Lower leg skin (tissue), 4 donors: ENCODE data around the gene RXRA. TPM values are rescaled to one million over a fixed set of nuclear protein-coding genes. Genes with fewer than 3 reads are reported as not detected.

Experiments
- DNase-seq, 2 donors: peaks; one replicate each; pipeline ENCODE4 v3.0.0-alpha.2; 2019; ENCODE audit warnings: low spot score in 2 of 2
- H3K4me3 ChIP-seq: fragments of 200-600 bp; sonication (generic); 2 replicates; pipeline ENCODE4 v1.5.1; 2017; ENCODE audit warnings: mild to moderate bottlenecking, low read depth; ENCODE audit not compliant: poor library complexity, severe bottlenecking
- POLR2A ChIP-seq, 2 donors: fragments of 450-650 bp; IDR thresholded peaks; one replicate each; pipeline ENCODE4 v1.6.1; 2016 to 2017; ENCODE audit warnings: antibody characterized with exemption in 2 of 2, mild to moderate bottlenecking in 1 of 2, moderate library complexity in 1 of 2
- WGBS, 2 donors: methylation state at CpG; one replicate each; pipeline ENCODE4 v1.1.5; 2018; 5-methylcytosine and 5-hydroxymethylcytosine counted together
- intact Hi-C: fragments of 100-400 bp; cut with DNase I; formaldehyde crosslinking; loops from one replicate; pipeline ENCODE4 v1.15.0; 2023; ENCODE audit warnings: low total_unique reads
- total RNA-seq, 4 donors: library from RNA; depleted of rRNA; stranded (reverse); fragments of >200 nt; gene quantifications; one replicate each; pipeline ENCODE4 v1.1.0, GENCODE V29; 2016
- TF ChIP-seq, protein P1 (sequence below), 3 donors: fragments of 450-650 bp; IDR thresholded peaks; one replicate each; pipeline ENCODE4 v1.5.1; 2016; ENCODE audit warnings: antibody characterized with exemption in 3 of 3, mild to moderate bottlenecking in 3 of 3, moderate library complexity in 2 of 3

RXRA gene
- total RNA-seq, 4 donors from 2014 or later: 143 to 242 (median 166) TPM

DNA sequence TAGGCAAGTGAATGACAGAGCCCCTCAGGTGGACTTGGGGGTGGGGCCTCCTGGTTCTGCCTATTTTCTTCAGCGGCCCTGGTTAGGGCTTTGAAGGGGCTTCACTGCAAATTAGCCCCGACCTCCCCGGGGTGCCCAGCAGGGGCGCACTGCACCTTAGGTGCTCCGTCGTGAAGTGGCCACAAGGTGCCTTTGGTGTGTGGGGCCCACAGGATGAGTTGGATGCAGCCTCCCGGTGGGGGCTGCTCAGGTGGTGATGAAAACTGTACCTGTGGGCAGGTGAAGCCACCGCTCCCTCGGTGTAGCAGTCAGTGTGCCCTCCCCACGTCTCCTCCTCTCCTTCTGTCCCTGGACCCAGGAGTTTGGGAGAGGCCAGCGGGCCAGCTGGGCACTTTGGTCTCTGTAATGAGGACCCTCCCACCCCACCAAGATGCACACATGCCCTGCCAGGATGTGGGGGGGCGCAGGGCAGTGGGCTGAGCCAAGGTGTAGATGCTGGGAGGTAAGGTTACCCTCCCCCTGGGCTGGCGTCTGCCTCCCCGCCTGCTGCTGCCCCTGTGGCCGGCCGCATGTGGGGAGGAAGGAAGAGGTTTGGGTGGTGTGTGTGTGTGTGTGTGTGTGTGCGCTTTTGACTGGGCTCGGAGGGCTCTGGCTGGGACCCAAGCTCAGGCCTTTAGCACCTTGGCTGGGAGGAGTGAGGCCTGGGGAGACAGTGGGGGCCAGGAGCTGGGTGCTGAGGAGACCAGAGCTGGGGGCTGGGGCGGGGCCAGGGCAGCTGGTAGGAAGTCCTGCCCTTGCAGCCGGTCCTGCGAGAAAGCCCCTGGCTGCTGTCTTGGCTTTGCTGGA lies 55.6 kb downstream of the RXRA start:
- no peak for TF ChIP-seq POLR2A (IDR thresholded peaks at IDR 0.05)
- TF ChIP-seq, protein P1, sequence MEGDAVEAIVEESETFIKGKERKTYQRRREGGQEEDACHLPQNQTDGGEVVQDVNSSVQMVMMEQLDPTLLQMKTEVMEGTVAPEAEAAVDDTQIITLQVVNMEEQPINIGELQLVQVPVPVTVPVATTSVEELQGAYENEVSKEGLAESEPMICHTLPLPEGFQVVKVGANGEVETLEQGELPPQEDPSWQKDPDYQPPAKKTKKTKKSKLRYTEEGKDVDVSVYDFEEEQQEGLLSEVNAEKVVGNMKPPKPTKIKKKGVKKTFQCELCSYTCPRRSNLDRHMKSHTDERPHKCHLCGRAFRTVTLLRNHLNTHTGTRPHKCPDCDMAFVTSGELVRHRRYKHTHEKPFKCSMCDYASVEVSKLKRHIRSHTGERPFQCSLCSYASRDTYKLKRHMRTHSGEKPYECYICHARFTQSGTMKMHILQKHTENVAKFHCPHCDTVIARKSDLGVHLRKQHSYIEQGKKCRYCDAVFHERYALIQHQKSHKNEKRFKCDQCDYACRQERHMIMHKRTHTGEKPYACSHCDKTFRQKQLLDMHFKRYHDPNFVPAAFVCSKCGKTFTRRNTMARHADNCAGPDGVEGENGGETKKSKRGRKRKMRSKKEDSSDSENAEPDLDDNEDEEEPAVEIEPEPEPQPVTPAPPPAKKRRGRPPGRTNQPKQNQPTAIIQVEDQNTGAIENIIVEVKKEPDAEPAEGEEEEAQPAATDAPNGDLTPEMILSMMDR (IDR thresholded peaks at IDR 0.05): no peak
- no peak for DNase-seq
- intact Hi-C loops: no loop called here
- H3K4me3 ChIP-seq: no peak overlapping the region
- 53 to 66% methylated on average over 19 to 21 of the region's 21 CpGs for WGBS, 2 donors

DNA sequence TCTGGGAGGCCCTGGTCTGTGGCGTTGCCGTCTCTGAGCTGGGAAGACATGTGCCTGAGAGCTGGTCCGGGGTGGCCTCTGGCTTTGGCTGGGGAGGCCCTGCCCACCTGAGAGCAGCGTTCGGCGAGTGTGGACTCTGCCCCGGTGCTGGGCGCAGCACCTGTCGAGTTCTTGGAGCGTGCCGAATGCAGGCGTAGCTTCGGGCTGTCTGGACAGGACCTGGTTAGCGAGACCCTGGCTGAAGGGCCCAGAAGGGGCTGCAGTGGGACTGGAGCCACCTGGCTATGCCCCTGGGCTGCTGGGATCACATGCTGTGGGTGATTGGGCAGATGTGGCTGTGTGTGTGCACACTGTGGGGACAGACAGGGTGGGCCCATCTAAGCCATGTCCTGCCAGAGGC lies 56.5 kb downstream of the RXRA start:
- TF ChIP-seq, protein P1 (IDR thresholded peaks at IDR 0.05): no peak
- no peak for TF ChIP-seq POLR2A (IDR thresholded peaks at IDR 0.05)
- 71 to 79% methylated on average over 14 of the region's 14 CpGs for WGBS, 2 donors
- H3K4me3 ChIP-seq: no peak overlapping the region
- no peak for DNase-seq
- intact Hi-C loops: no loop called here

DNA sequence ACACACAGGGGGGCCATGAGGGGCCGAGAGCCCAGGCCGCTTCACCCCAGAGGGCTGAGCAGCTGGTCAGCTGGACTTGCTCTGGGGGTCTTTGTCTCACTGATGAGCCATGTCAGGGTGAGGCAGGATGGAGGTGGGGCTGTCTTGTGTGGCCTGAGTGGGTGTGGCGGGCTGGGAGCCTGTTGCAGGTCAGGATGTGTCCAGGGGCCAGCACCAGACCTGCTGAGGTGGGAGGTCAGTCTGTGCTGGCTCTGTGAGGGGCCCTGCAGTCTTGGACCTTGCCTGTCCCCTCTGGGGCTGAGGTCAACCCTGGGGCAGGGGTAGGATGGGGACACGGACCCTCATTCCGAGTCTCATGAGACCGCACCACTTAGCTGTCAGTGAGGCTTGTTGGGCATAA lies 56.9 kb downstream of the RXRA start:
- H3K4me3 ChIP-seq: no peak overlapping the region
- 91% methylated on average over 6 of the region's 6 CpGs for WGBS, 2 donors
- TF ChIP-seq, protein P1 (IDR thresholded peaks at IDR 0.05): no peak
- TF ChIP-seq POLR2A (IDR thresholded peaks at IDR 0.05): no peak
- no peak for DNase-seq
- intact Hi-C loops: no loop called here

DNA sequence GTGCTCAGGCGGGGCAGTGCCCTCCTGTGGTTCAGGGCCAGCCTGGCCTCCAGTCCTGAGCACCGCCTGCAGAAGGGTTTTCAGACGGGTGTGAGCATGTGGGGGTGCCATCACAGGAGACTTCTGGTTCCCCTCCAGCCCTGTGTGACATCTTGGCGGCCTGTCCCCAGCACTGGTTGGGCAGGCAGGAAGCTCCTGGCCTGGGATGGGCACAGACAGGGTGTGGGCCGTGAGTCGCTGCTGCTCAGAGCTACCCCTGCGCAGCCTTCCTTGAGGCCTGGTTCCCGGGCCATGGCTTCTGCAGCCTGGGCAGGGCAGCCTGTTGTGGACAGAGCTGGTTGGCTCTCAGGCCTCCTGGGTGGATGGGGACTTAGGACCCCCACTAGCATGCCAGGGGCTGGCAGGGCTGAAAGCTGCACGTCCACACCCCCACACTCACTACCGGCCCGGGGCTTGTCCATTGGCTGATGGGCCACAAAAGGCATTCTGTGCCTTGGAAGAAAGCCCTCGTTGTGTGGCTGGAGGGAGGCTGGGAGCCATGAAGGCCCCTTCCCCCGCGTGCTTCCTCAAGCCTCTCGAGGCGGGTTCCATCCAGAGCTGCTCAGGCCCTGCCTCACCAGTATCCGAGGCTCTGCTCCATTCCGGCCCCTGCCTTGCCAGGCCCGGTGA lies 58.7 kb downstream of the RXRA start:
- intact Hi-C loops: no loop called here
- WGBS, 2 donors: 40 to 57% methylated on average over 13 to 17 of the region's 19 CpGs
- TF ChIP-seq POLR2A (IDR thresholded peaks at IDR 0.05): no peak
- TF ChIP-seq, protein P1 (IDR thresholded peaks at IDR 0.05): no peak
- H3K4me3 ChIP-seq: no peak overlapping the region
- no peak for DNase-seq

DNA sequence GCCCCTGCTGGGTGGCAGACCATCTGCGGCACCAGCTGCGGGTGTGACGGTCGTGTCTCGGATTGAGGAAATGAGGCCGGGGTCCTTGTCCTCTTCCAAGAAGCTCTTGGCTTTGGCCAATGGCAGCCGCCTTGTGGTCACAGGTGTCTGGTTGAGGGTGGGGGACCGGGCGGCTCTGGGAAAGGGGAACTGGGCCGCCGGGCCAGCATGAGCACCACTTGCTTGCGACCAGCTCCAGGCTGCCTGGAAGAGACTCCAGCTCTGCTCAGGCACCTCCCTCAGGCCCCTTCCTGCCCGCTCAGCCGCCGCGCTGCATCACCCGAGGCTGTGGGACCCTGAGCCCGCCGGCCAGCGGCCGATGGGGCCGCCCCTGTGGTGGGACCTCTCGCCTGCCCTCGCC lies 59.7 kb downstream of the RXRA start:
- TF ChIP-seq, protein P1 (IDR thresholded peaks at IDR 0.05): no peak
- TF ChIP-seq POLR2A (IDR thresholded peaks at IDR 0.05): no peak
- no peak for DNase-seq
- H3K4me3 ChIP-seq: no peak overlapping the region
- 82 to 93% methylated on average over 4 to 22 of the region's 24 CpGs for WGBS, 2 donors
- intact Hi-C loops: no loop called here
